ENCODE results near the gene SMG7.

The SMG7 gene

DNA sequence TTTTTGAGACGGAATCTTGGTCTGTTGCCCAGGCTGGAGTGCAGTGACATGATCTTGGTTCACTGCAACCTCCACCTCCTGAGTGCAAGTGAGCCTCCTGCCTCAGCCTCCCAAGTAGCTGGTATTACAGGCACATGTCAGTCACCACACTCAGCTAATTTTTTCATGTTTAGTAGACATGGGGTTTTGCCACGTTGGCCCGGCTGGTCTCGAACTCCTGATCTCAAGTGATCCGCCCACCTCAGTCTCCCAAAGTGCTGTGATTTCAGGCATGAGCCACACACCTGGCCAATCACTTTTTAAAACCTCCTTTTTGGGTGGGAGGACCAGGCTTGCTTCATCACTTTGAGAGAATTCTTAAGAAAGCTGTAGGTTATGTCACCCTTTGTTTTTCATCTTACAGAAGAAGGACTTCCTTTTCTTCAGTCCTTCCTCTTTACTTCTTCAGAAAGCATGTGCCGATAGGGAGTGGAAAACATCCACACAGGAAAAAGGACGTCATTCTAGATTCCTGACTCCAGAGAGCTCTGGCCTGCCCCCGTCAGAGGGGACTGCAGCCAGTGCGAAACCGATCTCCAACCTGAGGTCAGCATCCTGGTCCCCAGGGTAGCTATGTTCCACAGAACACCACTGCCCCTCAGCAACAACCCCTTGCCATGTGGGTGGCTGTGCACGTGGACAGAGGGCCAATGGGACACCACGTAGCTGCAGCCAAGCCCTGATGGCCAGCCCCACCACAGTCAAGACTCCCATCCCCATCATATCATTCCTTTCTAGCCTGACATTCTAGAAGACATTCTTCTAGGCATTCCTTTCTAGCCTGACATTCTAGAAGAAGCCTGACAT lies 96.1 kb downstream of the SMG7 start:
- TF ChIP-seq TAF1 (IDR thresholded peaks at IDR 0.05; ENCODE audit: borderline replicate concordance, insufficient read depth, low read length) (no peak), POLR2AphosphoS5 (IDR thresholded peaks at IDR 0.05; ENCODE audit: low read depth, low read length) (no peak), SIN3A (IDR thresholded peaks at IDR 0.05; ENCODE audit: borderline replicate concordance, insufficient read depth, low read length) (no peak), FOXP2 (optimal IDR thresholded peaks at IDR 0.05; ENCODE audit: borderline replicate concordance, extremely low read depth, extremely low read length, insufficient read depth) (no peak), REST (IDR thresholded peaks at IDR 0.05; ENCODE audit: insufficient read depth in 1 of 2, low read depth in 2 of 2, low read length in 2 of 2) (no peak)

DNA sequence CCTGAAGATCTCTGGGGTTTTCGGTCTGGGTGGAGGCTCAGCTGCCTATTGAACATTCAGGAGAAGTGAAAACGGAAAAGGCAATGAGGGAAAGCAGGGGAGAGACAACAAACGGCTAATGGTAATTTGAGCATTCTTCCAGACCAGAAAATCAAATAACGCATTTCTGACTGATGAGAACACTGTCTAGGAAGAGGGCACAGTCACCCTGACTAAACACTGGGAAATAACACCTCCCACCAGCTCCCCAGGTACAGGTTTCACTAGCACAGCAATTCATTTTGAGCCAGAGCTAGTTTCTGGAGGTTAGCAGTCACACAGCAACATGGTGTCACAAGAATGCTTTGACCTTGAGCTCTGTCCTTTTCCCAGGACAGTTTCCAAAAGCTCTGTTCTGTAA lies 96.8 kb downstream of the SMG7 start:
- TF ChIP-seq SIN3A (IDR thresholded peaks at IDR 0.05; ENCODE audit: borderline replicate concordance, insufficient read depth, low read length) (no peak), TAF1 (IDR thresholded peaks at IDR 0.05; ENCODE audit: borderline replicate concordance, insufficient read depth, low read length) (no peak), FOXP2 (optimal IDR thresholded peaks at IDR 0.05; ENCODE audit: borderline replicate concordance, extremely low read depth, extremely low read length, insufficient read depth) (no peak), POLR2AphosphoS5 (IDR thresholded peaks at IDR 0.05; ENCODE audit: low read depth, low read length) (no peak), REST (IDR thresholded peaks at IDR 0.05; ENCODE audit: insufficient read depth in 1 of 2, low read depth in 2 of 2, low read length in 2 of 2) (no peak)

GRCh38 chr1:183569801-183570200 lies 97.5 kb downstream of the SMG7 start:
- no peak for TF ChIP-seq POLR2AphosphoS5 (IDR thresholded peaks at IDR 0.05; ENCODE audit: low read depth, low read length)
- TF ChIP-seq TAF1 (IDR thresholded peaks at IDR 0.05; ENCODE audit: borderline replicate concordance, insufficient read depth, low read length), result no peak
- TF ChIP-seq FOXP2 (optimal IDR thresholded peaks at IDR 0.05; ENCODE audit: borderline replicate concordance, extremely low read depth, extremely low read length, insufficient read depth), result no peak
- TF ChIP-seq SIN3A (IDR thresholded peaks at IDR 0.05; ENCODE audit: borderline replicate concordance, insufficient read depth, low read length), result no peak
- no peak for TF ChIP-seq REST (IDR thresholded peaks at IDR 0.05; ENCODE audit: insufficient read depth in 1 of 2, low read depth in 2 of 2, low read length in 2 of 2)

DNA sequence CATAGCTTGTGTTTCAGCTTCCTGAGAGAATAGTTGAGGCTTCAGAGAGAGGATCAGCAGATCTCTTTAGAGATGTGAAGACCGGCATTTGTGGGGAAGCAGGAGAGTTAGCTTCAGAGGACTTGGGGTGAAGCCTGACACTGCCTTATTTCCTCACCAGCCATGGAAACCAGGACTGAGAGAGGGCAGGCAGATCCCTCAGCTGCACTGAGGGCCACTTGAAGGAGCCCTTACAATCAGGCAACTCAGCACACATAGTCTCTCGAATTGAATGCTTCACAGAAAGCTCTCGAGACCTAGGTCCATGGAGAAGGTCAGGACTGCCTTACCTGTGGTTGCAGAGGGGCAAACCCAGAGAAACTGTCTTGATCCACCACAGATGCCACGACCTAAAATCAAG lies 98.2 kb downstream of the SMG7 start:
- no peak for TF ChIP-seq SIN3A (IDR thresholded peaks at IDR 0.05; ENCODE audit: borderline replicate concordance, insufficient read depth, low read length)
- no peak for TF ChIP-seq TAF1 (IDR thresholded peaks at IDR 0.05; ENCODE audit: borderline replicate concordance, insufficient read depth, low read length)
- no peak for TF ChIP-seq FOXP2 (optimal IDR thresholded peaks at IDR 0.05; ENCODE audit: borderline replicate concordance, extremely low read depth, extremely low read length, insufficient read depth)
- no peak for TF ChIP-seq REST (IDR thresholded peaks at IDR 0.05; ENCODE audit: insufficient read depth in 1 of 2, low read depth in 2 of 2, low read length in 2 of 2)
- no peak for TF ChIP-seq POLR2AphosphoS5 (IDR thresholded peaks at IDR 0.05; ENCODE audit: low read depth, low read length)
